ENCODE results near the gene SMIM1.

DNA sequence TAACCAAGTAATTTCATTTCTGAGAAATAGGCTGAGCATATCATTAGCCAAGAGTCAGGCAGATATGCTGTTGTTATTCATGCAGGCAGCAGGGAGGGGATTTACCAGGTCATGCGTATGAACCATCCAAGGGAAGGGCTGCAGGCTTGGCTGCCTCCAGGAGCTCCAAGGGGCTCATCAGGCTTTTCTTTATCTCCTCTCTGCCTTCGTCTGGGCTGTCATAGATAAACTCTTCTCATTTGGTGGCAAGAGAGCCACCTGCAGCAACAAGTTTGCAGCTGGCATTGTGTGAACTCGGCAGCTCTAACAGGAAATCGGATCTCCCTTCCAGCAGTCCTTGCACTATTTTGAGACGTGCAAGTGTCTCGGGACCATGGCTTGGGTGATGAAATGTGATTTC lies 12.8 kb upstream of the SMIM1 start:
- TF ChIP-seq EZH2 (IDR thresholded peaks at IDR 0.05; ENCODE audit: insufficient read depth, low read length), result no peak
- TF ChIP-seq, protein P1, sequence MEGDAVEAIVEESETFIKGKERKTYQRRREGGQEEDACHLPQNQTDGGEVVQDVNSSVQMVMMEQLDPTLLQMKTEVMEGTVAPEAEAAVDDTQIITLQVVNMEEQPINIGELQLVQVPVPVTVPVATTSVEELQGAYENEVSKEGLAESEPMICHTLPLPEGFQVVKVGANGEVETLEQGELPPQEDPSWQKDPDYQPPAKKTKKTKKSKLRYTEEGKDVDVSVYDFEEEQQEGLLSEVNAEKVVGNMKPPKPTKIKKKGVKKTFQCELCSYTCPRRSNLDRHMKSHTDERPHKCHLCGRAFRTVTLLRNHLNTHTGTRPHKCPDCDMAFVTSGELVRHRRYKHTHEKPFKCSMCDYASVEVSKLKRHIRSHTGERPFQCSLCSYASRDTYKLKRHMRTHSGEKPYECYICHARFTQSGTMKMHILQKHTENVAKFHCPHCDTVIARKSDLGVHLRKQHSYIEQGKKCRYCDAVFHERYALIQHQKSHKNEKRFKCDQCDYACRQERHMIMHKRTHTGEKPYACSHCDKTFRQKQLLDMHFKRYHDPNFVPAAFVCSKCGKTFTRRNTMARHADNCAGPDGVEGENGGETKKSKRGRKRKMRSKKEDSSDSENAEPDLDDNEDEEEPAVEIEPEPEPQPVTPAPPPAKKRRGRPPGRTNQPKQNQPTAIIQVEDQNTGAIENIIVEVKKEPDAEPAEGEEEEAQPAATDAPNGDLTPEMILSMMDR (IDR thresholded peaks at IDR 0.05; ENCODE audit: insufficient read depth, low read depth, low read length), result no peak
